OCI-LY7 (cell line): Measurements from ENCODE around the gene ZMAT3.

ENCODE experiments used
- CTCF ChIP-seq: fragments of 200-600 bp; sonication (generic); conservative IDR thresholded peaks from 2 replicates; pipeline ENCODE4 v1.5.1; 2014; ENCODE audit warnings: mild to moderate bottlenecking, antibody characterized with exemption, low read length, moderate library complexity, mixed read lengths
- EZH2phosphoT487 ChIP-seq: fragments of 200-600 bp; sonication (generic); IDR thresholded peaks from 2 replicates; pipeline ENCODE4 v1.6.1; 2018; ENCODE audit warnings: low read depth, borderline replicate concordance, mild to moderate bottlenecking, mixed run types, antibody characterized with exemption, low read length, moderate library complexity, mixed read lengths

- TF ChIP-seq CTCF (no peak), EZH2phosphoT487 (no peak)
Observed at GRCh38 chr3:179067839-179068238, 3.8 kb downstream of the ZMAT3 start.
